ENCODE data around the gene SELENOS.
A peak's percentile ranks its signal among the peaks of the same experiment; 100 is the strongest.

SELENOS gene

DNA sequence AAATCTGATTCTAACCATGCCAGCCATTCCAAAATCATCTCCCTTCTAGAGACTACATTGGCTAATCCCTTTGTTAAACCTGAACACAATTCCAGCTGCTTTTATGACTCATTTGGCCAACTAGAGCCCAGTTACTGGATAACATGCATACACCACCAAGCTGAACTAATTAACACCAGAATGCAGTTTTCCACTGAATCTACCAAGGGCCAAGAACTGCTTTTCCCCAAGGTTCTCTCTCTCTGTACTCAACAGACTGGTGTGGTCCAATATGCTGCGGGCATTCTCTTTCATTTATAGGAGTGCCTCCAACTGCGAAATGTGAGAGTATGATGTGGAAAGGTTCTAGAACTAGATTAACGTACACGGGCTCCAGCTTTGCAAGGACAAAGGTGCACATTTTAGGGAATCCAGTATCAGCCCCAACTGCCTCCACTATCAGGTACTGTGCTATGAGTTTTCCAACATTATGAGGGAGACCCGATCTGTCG, 26.9 kb downstream of the SELENOS start:
- DNase-seq, result no peak

DNA sequence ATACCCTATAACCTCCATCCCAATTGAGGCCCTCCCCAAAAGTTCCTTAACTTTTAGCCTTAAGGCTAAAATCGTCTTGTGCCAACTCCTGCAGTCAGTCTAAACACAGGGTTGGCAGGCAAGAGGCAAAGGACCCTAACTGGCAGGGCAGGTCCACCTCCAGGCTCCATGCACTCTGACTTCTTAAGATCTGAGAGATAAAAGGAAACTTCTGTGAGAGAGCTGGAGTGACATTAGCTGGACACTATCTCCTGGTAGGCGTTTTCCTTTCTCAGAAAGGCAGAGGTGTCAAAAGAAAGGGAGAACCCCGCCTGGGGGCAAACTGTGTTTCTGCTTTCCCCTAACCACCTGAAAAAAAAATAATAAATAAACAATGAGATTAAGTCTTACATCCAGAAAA, 29.0 kb downstream of the SELENOS start:
- DNase-seq, result no peak

DNA sequence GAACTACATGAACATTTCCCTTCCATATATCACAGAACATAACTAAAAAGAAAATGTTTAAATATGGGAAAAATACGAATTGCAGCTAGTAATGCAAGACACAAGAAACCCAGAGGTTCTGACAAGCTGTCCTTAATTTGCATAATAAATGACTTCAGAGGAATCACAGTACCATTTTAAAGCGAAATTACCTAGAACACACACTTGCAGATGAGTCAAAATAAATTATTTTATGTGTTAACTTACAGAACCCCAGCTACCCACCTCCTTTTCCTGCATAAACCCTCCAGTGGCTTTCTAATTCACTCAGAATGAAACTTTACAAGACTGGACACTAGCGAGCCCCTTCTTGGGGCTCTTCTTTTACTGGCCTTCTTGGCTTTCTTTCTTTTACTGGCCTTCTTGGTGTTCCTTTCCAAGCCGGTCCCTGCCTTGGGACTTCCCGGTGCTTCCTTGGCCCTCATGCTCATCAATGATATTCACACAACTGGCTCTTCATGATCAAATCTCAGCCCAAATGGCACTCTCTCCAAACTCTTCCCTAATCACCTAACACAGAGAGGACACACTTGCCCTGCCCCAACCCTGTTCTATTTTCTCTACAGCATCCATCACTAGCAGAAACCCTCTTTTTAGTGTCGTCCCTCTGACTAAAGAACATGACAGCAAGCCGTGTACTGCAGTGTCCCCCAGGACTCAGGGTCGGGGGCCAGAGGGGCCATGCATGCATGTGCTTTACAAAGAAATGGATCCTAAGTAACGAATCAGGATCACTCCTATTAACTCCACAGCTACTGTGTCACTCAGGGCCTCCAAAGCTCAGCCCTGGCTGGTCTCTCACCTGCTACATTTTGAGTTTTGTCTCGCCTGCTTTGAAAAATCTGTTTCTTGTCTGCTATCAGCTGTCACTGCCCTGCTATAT, 30.2 kb downstream of the SELENOS start:
- DNase-seq, result no peak

DNA sequence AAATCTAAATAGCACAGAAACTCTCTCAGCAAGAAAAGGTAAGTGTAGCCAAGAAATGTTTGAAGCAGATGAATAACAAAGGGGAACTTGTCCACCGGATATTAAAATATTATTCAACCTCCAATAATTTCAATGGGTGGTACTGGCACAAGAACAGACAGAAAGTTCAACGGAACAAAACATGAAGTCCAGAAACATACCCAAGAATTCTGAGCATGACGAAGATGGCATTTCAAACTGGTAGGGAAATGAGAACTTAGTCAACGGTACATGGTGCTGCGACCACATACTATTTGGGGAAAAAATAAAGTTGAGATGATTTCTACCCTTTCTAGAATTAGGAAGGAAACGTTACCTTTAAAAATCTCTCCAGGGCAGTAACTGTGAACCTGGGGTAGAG, 30.9 kb downstream of the SELENOS start:
- DNase-seq, result no peak

DNA sequence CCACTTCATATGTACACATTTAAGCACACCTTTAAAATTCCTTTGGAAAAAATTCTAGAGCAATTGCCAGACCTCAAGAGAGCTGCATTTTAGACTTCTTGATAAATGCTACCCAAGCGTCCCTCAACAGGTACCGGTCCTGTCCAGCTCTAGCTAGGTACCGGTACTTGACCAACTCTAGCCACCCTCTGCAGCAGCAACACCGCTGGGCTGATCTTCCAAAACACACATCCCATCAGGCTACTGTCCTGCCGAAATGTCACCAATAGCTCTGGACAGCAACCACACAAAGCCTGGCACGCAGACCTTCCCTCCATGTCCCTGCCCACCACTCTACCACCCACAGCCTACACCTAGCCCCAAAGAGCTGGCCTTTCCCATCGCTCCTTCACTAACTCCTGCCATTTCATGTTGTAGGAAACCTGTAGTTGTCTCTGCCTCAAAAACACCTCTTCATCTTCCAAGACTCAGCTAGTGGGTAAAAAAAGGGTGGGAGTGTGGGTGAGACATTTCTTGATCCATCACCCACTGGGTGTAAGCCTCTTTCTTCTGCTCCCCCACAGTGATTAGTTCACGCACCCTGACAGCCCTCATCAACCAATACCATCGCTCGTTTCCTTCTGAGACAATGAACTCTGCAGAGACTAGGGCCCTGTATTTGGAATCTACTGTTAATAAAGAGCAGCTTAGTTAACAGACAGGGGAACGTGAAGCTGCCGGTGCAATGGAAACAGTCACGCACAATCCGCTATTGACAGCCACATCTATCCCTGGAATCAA, 32.2 kb downstream of the SELENOS start:
- DNase-seq, result no peak

DNA sequence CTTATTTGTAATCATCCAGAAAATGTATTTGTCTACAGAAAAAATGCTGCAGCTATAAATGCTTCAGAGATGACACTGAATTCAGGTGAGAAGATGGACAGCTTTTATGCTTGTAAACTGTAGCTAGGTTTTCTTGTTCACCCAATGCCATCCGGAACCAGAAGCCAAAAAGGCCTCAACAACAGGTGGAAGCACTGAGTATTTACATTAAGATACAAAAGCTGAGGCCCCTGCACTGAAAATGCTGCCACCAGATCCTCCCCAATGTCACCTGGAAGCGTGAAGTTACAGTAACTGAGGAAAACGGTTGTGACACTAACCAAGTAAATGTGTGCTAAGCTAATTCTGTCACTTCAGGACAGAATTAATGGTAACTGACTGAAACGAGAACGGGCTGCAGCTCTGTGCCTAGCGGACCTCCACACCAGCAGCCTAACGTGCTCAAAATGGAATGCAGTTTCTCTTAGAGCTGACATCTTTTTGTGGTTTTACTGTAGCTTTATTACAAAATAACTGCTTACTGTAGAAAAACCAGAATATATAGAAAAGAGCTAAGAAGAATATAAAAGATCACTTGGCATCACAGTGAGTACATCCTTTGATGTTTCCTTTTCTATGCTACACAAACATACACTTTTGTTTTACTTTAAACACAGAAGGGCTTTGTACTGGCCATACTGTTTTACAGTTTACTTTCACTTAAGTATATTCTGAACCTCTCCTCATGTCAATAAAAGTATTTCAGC, 33.1 kb downstream of the SELENOS start:
- DNase-seq, result no peak

DNA sequence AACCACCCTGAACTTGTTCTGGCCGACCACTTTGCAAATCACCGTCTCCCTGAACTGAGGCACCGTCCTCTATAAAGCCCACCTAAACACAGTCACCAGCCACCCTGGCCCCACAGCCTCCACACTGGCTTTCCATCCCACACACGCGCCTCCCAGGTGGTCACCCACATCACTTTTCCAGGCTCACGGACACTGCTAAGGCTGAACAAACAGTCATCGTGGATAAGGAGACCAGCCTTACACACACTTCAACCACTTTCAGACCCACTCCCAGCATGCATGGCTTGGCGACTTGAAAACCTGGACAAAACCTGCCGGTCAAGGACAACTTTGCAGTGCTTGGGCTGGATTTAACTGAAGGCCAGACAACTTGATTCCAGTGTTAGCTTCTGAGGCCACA, 33.9 kb downstream of the SELENOS start:
- DNase-seq, result no peak

DNA sequence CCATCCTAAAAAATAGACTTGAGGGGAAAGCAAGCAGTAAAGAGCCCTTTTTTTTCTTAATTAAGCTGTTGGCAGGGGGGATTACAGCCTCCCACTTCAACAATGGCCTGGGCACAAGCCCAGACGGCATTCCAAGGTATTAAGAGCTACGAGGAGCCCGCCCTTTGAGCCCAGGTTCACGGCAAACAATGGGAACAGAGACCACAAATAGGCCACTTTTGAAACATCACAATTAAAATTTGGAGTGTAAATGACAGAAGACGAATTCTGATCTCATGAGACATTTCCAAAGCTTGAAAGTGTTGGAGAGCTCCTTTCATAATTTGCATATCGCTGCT, 34.3 kb downstream of the SELENOS start:
- DNase-seq, result no peak

DNA sequence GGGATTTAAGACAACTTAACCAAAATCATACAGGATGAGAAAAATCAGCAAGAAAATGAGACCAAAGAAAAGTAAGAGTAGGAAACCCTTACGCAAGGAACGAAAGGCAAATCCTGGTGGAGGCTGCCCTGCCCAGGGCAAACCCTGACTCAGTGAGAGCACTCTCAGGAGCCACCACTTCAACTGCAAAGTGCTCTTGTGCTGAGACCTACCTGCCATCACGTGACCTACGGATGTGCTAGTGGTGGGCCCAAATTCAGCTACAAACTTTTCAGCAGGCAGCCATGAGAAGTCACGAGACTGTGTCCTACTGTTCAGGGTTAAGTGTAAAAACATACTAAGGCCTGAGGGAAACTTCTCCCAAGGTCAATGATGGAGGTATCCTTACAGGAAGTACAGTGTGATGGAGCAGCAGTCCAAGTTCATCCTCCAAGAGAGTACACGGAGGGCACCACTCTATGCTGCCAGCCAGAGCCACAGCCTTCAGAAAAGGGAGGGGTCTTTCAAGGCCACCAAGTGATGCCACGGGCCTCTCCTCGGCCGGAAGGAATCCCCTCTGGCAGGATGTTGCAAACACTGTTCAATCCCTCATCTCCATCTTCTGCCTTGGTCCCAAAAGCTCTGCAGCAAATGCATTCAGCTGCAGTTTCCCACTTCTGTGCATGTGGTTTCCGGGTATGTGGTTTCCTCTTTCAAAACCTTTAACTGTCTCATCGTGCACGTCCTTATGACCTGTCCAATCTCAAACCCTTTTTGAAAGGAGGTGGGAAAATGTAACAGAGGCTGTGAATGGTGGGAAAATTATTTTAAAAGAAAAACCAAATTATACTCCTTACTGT, 34.9 kb downstream of the SELENOS start:
- DNase-seq, result peak; percentile 78

DNA sequence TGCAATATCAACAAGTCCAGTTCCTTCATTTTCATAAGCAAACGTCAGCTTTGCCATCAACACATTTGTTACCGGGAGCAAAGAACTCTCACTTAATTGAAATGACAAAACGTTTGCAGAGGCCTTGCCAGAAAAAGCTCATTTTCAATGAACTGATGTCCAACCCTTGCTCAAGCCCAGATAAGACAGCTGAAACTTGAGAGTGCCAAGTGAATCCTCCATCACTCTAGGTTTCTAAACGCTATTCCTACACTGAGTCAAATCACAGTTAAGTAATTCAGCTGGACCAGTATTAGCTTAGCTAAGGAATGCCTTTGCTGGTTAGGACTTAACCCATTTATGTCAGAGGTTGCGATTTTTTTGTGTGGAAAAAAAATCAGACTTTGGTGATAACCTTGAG, 36.9 kb downstream of the SELENOS start:
- DNase-seq, result no peak

DNA sequence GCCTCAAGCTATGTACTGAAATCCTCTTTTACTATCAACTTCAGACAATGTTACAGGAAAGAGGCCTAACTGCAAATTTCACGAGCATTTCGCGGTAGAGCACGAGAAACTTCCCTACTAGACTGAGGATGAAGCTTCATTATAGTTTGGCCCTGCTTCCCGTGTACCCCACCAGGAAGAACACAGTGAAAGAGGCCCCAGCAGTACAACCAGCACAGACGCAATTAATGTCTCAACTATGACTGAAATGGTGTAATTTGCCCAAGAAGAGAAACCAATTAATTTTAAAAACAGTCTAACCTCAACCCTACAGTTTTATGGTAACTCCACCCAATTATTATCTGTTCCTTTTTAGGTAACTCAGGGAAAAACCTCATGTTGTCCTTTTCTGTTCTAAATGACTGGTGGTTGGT, 37.6 kb downstream of the SELENOS start:
- DNase-seq, result no peak

DNA sequence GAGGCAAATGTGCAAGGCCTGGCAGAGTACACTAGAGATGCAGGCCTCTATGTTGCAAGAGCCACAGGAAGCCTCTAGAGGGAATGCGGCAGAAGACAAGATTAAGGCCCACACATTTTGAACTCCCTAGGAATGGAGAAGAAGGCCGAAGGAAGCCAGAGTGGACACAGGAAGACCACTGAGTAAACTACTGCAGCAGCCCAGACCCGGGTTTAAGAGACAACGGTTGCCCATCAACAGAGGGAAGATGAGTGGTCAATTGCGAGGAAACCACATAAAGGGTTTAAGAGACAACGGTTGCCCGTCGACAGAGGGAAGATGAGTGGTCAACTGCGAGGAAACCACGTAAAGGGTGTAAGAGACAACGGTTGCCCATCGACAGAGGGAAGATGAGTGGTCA, 40.0 kb downstream of the SELENOS start:
- no peak for DNase-seq

DNA sequence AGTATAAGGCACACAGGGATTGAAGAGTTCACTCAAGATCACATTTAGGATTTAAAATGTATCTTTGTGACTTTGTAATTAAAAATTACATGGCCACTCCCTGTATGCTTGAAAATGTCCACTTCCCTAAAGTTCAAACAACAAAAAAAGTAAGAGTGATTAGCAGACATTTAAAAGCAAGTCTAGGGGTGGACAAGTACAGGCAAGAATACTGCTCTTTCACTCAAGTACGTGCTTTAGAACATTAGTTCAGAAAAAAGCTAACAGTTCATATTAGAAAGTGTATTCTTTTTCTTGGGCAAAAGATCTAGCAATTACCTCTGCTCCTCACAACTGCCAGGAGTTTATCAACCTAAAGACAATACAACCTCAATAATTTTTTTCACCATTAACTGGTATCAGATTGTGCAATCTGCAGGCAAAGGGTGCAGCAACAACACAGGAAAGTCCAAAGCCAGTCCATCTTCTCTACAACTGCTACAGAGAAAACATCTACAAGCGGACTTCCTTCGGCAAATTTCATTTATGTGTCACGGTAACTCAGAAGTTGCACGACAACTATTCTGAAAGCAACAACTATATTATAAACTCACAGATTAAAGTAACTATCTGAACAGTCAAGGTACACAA, 43.5 kb downstream of the SELENOS start:
- DNase-seq, result no peak

DNA sequence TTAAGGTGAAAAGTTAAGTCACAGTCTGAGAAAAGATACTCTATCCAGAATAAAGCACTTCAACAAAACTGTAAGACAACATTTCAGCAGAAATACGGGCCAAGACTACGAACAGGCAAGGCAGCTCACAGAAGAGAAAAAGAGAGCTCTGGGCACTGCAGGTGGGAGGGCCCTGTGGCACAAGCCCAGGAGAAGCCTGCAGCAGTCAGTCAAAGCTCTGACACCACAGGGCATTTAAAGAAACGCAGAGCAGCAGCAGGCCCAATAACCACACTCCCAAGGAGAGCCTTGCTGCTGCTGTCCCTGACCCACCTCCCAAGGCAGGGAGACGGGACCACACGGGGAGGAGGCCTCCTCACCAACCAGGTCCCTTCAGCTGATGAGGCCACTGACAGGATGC, 44.6 kb downstream of the SELENOS start:
- no peak for DNase-seq

DNA sequence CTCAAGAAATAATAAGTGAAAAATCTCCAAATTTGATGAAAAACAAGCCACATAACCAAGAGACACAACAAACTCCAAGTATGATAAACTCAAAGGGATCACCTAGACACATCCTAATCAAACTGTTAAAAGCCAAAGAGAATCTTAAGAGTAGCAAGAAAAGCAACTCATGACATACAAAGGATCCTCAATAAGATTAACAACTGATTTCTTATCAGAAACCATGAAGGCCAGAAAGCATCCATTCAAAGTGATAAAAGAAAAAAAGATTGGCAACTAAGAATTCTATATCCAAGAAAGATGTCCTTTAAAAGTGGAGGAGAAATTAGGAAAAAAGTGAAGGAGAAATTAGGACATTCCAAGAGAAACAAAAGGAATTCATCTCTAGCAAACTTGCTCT, 49.0 kb downstream of the SELENOS start:
- DNase-seq, result no peak

DNA sequence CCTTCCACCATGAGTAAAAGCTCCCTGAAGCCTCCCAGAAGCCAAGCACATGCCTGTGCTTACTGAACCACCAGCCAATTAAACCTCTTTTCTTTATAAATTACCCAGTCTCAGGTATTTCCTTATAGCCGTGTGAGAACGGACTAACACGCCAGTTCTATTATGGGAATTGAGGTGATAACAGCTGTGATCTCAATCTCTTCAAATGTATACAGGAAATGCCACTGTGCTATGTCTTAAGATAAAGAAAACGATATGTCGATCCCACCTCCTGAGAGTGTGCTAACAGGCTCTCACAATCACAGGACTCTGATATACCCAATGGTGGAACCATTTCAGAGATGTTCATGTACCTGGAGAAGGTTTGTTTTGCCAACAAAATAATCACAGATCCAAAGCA, 51.6 kb downstream of the SELENOS start:
- no peak for DNase-seq

All from NK-92 treated with Interleukin-12 subunit alpha and Interleukin-12 subunit beta, amount 100 ng/mL, for 24 hours (cell line).